ENCODE data around the gene KIFC3. TPM values are rescaled to one million over a fixed set of nuclear protein-coding genes. Genes with fewer than 3 reads are reported as not detected.

KIFC3 gene
- total and polyA plus RNA-seq, 2 of the 8 experiments (the other 6 are each of a cell fraction or from before 2014, with no cell fraction given): 2.1 to 7.1 TPM

DNA sequence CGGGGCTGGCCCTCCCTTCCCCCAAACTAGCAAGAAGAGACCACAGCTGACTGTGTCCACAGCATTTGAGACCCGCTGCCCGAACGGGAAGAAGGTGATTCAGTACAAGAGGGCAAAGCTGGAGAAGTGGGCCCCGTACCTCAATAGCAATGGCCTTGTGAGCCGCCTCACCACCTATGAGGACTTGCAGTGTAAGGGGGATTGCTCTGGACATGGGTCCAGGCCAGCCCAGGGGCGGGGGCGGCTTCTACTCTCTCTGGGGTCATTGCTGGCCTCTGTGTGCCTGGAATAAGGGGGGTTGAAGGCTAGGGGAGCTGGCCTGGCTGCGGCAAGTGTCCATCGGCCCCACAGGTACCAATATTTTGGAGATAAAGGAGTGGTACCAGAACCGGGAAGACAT is 79.6 kb downstream of the KIFC3 start:
- H4K20me1 ChIP-seq (replicated peaks in 1 of 2; ENCODE audit: control insufficient read depth in 1 of 2, insufficient read depth in 2 of 2, low read length in 2 of 2): no peaks in the 10 kb centered on the region
- no peak overlapping the region for H3K23ac ChIP-seq (ENCODE audit: insufficient read length)
- FAIRE-seq: no peak
- H3K79me2 ChIP-seq (ENCODE audit: control insufficient read depth in 1 of 2, insufficient read depth in 2 of 2, low read length in 2 of 2): no peaks in the 10 kb centered on the region
- H2AFZ ChIP-seq (ENCODE audit: low read length): no peak overlapping the region
- H3K23me2 ChIP-seq (ENCODE audit: low read depth, low read length): no peaks in the 10 kb centered on the region
- H3K4me3 ChIP-seq (ENCODE audit: extremely low read depth in 1 of 4, insufficient read depth in 2 of 4, low read depth in 3 of 4, low read length in 4 of 4): no peak overlapping the region
- no peak overlapping the region for H3K4me2 ChIP-seq (ENCODE audit: insufficient read depth in 1 of 2, low read depth in 2 of 2, low read length in 2 of 2)
- 82% methylated on average over 11 of the region's 11 CpGs; no CpG with 5 or more reads in 1 of the 2 experiments for WGBS, 2 experiments (ENCODE audit: extremely low coverage in 1 of 2, insufficient coverage in 1 of 2, insufficient read length in 1 of 2, insufficient replicate concordance in 2 of 2, low coverage in 1 of 2, low lambda C conversion rate in 2 of 2, missing lambda C conversion rate in 1 of 2)
- peak overlapping the region; percentile 35 for H4K8ac ChIP-seq (ENCODE audit: extremely low read depth, insufficient read depth, low read length)
- H3K56ac ChIP-seq (replicated peaks; ENCODE audit: insufficient read length, low read depth, low read length): no peak overlapping the region
- no peak overlapping the region for H3K9ac ChIP-seq (replicated peaks in 1 of 4; ENCODE audit: extremely low read depth in 1 of 4, low read depth in 3 of 4, low read length in 3 of 4)
- H3K36me3 ChIP-seq (ENCODE audit: control insufficient read depth in 2 of 4, insufficient read depth in 4 of 4, low read length in 3 of 4): no peaks in the 10 kb centered on the region
- no peak overlapping the region for H2BK15ac ChIP-seq (ENCODE audit: low read length)
- no peaks in the 10 kb centered on the region for H3K4me1 ChIP-seq (replicated peaks in 1 of 4; ENCODE audit: control insufficient read depth in 3 of 4, insufficient read depth in 4 of 4, low read length in 3 of 4)
- no peaks in the 10 kb centered on the region for H3K79me1 ChIP-seq (ENCODE audit: low read depth, low read length)
- H2AK5ac ChIP-seq (ENCODE audit: low read depth, low read length): no peak overlapping the region
- H3K27me3 ChIP-seq (replicated peaks in 1 of 4; ENCODE audit: control insufficient read depth in 3 of 4, extremely low read depth in 1 of 4, insufficient read depth in 3 of 4, low read length in 3 of 4): no peaks in the 10 kb centered on the region; a peak in 1 of 7 replicates
- H3K27ac ChIP-seq (ENCODE audit: low read depth, low read length): no peak overlapping the region
- no peaks in the 10 kb centered on the region for H3K9me3 ChIP-seq (ENCODE audit: insufficient read depth in 2 of 2, low read depth in 1 of 2, low read length in 1 of 2)
- H2BK12ac ChIP-seq (ENCODE audit: low read depth, low read length): no peak overlapping the region
- no peak overlapping the region for H2BK5ac ChIP-seq (ENCODE audit: low read depth, low read length)
- H4K5ac ChIP-seq (ENCODE audit: insufficient read length, low read depth, low read length): no peak overlapping the region
- DNase-seq (ENCODE audit: low read depth in 1 of 2, low spot score in 2 of 2): no peak
- H3K14ac ChIP-seq (ENCODE audit: insufficient read length): no peak overlapping the region
- ChIA-PET CTCF (ENCODE audit: partially characterized antibody) (interaction anchor here (0.6 to 6.6 kb wide), 50 partner anchors 9 to 765 kb away, joined by 3 to 48 read pairs (median 4); partner anchors contain the start of gene ADGRG3), POLR2A (ENCODE audit: partially characterized antibody) (interaction anchor here (1.3 kb wide), 1 partner anchor 13 kb away, joined by 7 read pairs; the partner anchor contains the start of gene KATNB1)
- no peak overlapping the region for H2BK20ac ChIP-seq (ENCODE audit: low read length)
- no peak overlapping the region for H3K18ac ChIP-seq (ENCODE audit: extremely low read depth, low read length)
- no peak overlapping the region for H2BK120ac ChIP-seq (replicated peaks; ENCODE audit: low read depth, low read length)
- H4K91ac ChIP-seq (replicated peaks; ENCODE audit: insufficient read length, low read length): no peak overlapping the region
- no peak overlapping the region for H3K4ac ChIP-seq (replicated peaks; ENCODE audit: insufficient read length, low read depth, low read length)
- no peak for TF ChIP-seq ZNF274 (IDR thresholded peaks at IDR 0.05; ENCODE audit: borderline replicate concordance, extremely low read depth, low read length)
- TF ChIP-seq CHD1 (IDR thresholded peaks at IDR 0.05; ENCODE audit: low read depth, low read length): no peak
- no peak for TF ChIP-seq CEBPB (IDR thresholded peaks at IDR 0.05; ENCODE audit: low read depth, low read length)
- no peak for TF ChIP-seq SUZ12 (IDR thresholded peaks at IDR 0.05; ENCODE audit: low read length)
- TF ChIP-seq KDM5A (IDR thresholded peaks at IDR 0.05; ENCODE audit: low read length): no peak
- no peak for TF ChIP-seq PHF8 (conservative IDR thresholded peaks at IDR 0.05; ENCODE audit: low read depth, low read length)
- TF ChIP-seq SAP30 (IDR thresholded peaks at IDR 0.05; ENCODE audit: insufficient read depth, insufficient replicate concordance, low read length): no peak
- TF ChIP-seq EP300 (IDR thresholded peaks at IDR 0.05; ENCODE audit: borderline replicate concordance in 1 of 2, low read depth in 2 of 2, low read length in 2 of 2): no peak
- no peak for TF ChIP-seq RAD21 (IDR thresholded peaks at IDR 0.05 in 1 of 2, conservative IDR thresholded peaks at IDR 0.05 in 1 of 2; ENCODE audit: low read depth in 2 of 2, low read length in 2 of 2)
- no peak for TF ChIP-seq HDAC6 (IDR thresholded peaks at IDR 0.05; ENCODE audit: low read depth, low read length)
- TF ChIP-seq BACH1 (IDR thresholded peaks at IDR 0.05; ENCODE audit: low read length): no peak
- TF ChIP-seq TBP (IDR thresholded peaks at IDR 0.05; ENCODE audit: low read depth, low read length): no peak
- TF ChIP-seq SIX5 (IDR thresholded peaks at IDR 0.05; ENCODE audit: low read depth, low read length): no peak
- TF ChIP-seq BRCA1 (IDR thresholded peaks at IDR 0.05; ENCODE audit: low read depth, low read length): no peak
